GM04503 (cell line): Measurements from ENCODE around the gene ADAMTS6.
A peak's percentile ranks its signal among the peaks of the same experiment; 100 is the strongest.

Experiments
- DNase-seq: peaks from one replicate; pipeline ENCODE4 v3.0.0-alpha.2; 2012; ENCODE audit warnings: low read depth

ADAMTS6 gene

GRCh38 chr5:65103756-65104440 is 377.8 kb downstream of the ADAMTS6 start:
- DNase-seq = no peak

- DNase-seq = no peak
Measured at GRCh38 chr5:65102976-65103711, 378.6 kb downstream of the ADAMTS6 start.

GRCh38 chr5:65102371-65102975 is 379.2 kb downstream of the ADAMTS6 start:
- no peak for DNase-seq

- no peak for DNase-seq
Measured at GRCh38 chr5:65101632-65102100, 380.1 kb downstream of the ADAMTS6 start.

GRCh38 chr5:65100911-65101631 is 380.6 kb downstream of the ADAMTS6 start:
- DNase-seq = peak; percentile 25
